K562 (cell line): ENCODE data around the gene CC2D1A. TPM values are rescaled to one million over a fixed set of nuclear protein-coding genes. Genes with fewer than 3 reads are reported as not detected.

Experiments
- CHD4 ChIP-seq: fragments of 200-600 bp; sonication (generic); IDR thresholded peaks from 3 replicates; pipeline ENCODE4 v1.6.1; 2012; ENCODE audit warnings: low read depth, mild to moderate bottlenecking, mixed read lengths, low read length, inconsistent platforms; ENCODE audit not compliant: insufficient read depth, insufficient replicate concordance, poor library complexity, severe bottlenecking
- EP400 ChIP-seq: fragments of 450-650 bp; IDR thresholded peaks from 2 replicates; pipeline ENCODE4 v1.6.1; 2017; ENCODE audit warnings: antibody characterized with exemption, mild to moderate bottlenecking, moderate library complexity
- GTF2E2 ChIP-seq: fragments of 200-800 bp; sonication (Bioruptor generic); IDR thresholded peaks from 2 replicates; pipeline ENCODE4 v1.6.1; 2016; ENCODE audit warnings: missing genetic modification characterization, missing compliant biosample characterization
- IRF2 ChIP-seq: sonication (generic); formaldehyde crosslinking; IDR thresholded peaks from 2 replicates; pipeline ENCODE4 v1.8.1; 2022; ENCODE audit warnings: mild to moderate bottlenecking, missing genetic modification reagents
- NCOR1 ChIP-seq: fragments of 450-650 bp; IDR thresholded peaks from 2 replicates; pipeline ENCODE4 v1.6.1; 2016; ENCODE audit warnings: mild to moderate bottlenecking, moderate library complexity
- POLR2G ChIP-seq: fragments of 200-400 bp; formaldehyde crosslinking; IDR thresholded peaks from 2 replicates; pipeline ENCODE4 v1.6.1; 2017; ENCODE audit warnings: low read depth, mild to moderate bottlenecking, antibody characterized with exemption, low read length, moderate library complexity
- PTRF ChIP-seq: fragments of 450-650 bp; IDR thresholded peaks from 2 replicates; pipeline ENCODE4 v1.6.1; 2016; ENCODE audit warnings: mild to moderate bottlenecking, missing genetic modification characterization, missing compliant biosample characterization
- RBM17 ChIP-seq: fragments of 200-400 bp; formaldehyde crosslinking; IDR thresholded peaks from 2 replicates; pipeline ENCODE4 v1.6.1; 2017; ENCODE audit warnings: low read depth, mild to moderate bottlenecking, low read length, borderline replicate concordance
- TEAD1 ChIP-seq, 2 experiments: fragments of 450-650 bp in 1 of 2; sonication (generic) in 1 of 2; formaldehyde crosslinking; IDR thresholded peaks; 2 replicates each; pipeline versions ENCODE4 v1.4.0 to v1.8.0; 2020 to 2022; ENCODE audit warnings: mild to moderate bottlenecking in 2 of 2, missing genetic modification reagents in 1 of 2
- TGIF2 ChIP-seq: sonication (generic); formaldehyde crosslinking; IDR thresholded peaks from 2 replicates; pipeline ENCODE4 v1.8.1; 2022; ENCODE audit warnings: mild to moderate bottlenecking, missing genetic modification reagents, moderate library complexity
- polyA plus RNA-seq, 8 experiments: library from polyadenylated mRNA; depleted of rRNA in 4 of 8; stranded (reverse) in 5 of 8; unstranded in 3 of 8; fragments of >200 nt; fragmentation: Nextera tagmentation in 2 of 8; fragmentation: Illumina TruSeq in 1 of 8; extraction: Ambion mirVana in 2 of 8; extraction: Trizol in 1 of 8; gene quantifications; 2 replicates each; pipeline versions ENCODE4 v1.2.1 to v1.2.3, GENCODE V29; 2011 to 2014; ENCODE audit warnings: inconsistent platforms in 1 of 8, missing spikeins in 1 of 8
- total RNA-seq, 7 experiments: library from RNA; depleted of rRNA in 6 of 7; stranded (reverse); fragments of >200 nt in 6 of 7; fragmentation: Illumina TruSeq in 2 of 7; extraction: Trizol in 2 of 7; gene quantifications; 2 replicates each; pipeline versions ENCODE4 v1.2.1 to v1.2.3, GENCODE V29; 2011 to 2021; ENCODE audit warnings: low replicate concordance in 1 of 7
- TF ChIP-seq, protein P1 (sequence below): fragments of 200-800 bp; sonication (Bioruptor generic); IDR thresholded peaks from 2 replicates; pipeline ENCODE4 v1.6.1; 2016; ENCODE audit warnings: missing genetic modification characterization, missing compliant biosample characterization
- TF ChIP-seq, protein P2 (sequence below): IDR thresholded peaks from 2 replicates; pipeline ENCODE4 v1.6.1; 2014; ENCODE audit warnings: antibody characterized with exemption
- TF ChIP-seq, protein P3 (sequence below): fragments of 250-450 bp; sonication (Bioruptor Pico); IDR thresholded peaks from 2 replicates; pipeline ENCODE4 v1.5.0; 2021
- TF ChIP-seq, protein P4 (sequence below): fragments of 250-450 bp; sonication (Bioruptor Pico); IDR thresholded peaks from 2 replicates; pipeline ENCODE4 v1.8.0; 2022; ENCODE audit warnings: inconsistent platforms
- TF ChIP-seq, protein P5 (sequence below): fragments of 250-450 bp; sonication (Bioruptor Pico); IDR thresholded peaks from 2 replicates; pipeline ENCODE4 v1.5.0; 2020; ENCODE audit warnings: mild to moderate bottlenecking, borderline replicate concordance

Gene CC2D1A
- total and polyA plus RNA-seq, 9 of the 15 experiments (the other 6 are each of a cell fraction or from before 2014, with no cell fraction given), result 0.32 to 31.0 (median 12.9) TPM

DNA sequence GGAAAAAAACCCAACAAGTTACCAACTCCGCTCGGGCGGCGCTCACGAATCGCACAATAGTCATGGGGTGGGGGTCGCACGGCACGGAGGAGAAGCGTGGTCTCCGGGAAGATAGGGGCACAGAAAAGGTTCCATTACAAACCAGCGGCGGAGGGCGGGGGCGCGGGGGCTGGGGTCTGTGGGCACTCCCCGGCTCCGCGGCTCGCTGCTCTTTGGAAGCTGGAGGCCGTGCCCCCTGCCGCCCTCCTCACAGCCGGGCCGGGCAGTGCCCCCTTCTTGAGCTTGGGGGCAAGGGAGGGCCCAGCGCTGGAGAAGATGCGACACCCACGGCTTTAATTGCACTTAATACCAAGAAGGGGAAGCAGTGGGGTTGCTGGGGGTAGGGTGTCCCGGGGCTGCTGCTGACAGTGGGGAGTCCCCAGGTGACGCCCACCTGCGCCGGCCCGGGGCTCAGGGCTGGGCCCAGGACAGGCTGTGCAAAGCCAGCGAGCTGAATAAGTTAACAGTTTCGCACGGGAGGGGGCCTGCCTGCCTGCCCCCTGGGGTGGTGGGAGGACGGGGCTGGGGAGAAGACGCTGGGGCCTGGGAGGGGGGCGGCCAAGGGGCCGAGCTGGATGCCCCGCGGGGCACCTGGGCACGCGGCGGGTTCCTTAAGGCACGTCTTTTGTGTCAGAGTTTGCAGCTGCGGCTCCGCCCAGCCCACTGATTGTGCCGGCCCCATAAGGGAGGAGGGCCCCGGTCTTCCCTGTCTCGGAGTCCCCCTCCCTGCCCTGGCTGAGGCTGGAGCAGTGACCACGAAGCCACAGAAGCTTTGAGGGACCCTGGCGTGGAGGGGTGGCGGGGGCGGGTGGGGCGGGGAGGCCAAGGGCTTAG lies 56.1 kb downstream of the CC2D1A start (continued):
- TF ChIP-seq, protein P1, sequence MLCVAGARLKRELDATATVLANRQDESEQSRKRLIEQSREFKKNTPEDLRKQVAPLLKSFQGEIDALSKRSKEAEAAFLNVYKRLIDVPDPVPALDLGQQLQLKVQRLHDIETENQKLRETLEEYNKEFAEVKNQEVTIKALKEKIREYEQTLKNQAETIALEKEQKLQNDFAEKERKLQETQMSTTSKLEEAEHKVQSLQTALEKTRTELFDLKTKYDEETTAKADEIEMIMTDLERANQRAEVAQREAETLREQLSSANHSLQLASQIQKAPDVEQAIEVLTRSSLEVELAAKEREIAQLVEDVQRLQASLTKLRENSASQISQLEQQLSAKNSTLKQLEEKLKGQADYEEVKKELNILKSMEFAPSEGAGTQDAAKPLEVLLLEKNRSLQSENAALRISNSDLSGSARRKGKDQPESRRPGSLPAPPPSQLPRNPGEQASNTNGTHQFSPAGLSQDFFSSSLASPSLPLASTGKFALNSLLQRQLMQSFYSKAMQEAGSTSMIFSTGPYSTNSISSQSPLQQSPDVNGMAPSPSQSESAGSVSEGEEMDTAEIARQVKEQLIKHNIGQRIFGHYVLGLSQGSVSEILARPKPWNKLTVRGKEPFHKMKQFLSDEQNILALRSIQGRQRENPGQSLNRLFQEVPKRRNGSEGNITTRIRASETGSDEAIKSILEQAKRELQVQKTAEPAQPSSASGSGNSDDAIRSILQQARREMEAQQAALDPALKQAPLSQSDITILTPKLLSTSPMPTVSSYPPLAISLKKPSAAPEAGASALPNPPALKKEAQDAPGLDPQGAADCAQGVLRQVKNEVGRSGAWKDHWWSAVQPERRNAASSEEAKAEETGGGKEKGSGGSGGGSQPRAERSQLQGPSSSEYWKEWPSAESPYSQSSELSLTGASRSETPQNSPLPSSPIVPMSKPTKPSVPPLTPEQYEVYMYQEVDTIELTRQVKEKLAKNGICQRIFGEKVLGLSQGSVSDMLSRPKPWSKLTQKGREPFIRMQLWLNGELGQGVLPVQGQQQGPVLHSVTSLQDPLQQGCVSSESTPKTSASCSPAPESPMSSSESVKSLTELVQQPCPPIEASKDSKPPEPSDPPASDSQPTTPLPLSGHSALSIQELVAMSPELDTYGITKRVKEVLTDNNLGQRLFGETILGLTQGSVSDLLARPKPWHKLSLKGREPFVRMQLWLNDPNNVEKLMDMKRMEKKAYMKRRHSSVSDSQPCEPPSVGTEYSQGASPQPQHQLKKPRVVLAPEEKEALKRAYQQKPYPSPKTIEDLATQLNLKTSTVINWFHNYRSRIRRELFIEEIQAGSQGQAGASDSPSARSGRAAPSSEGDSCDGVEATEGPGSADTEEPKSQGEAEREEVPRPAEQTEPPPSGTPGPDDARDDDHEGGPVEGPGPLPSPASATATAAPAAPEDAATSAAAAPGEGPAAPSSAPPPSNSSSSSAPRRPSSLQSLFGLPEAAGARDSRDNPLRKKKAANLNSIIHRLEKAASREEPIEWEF (CRISPR knock-in tag), result no peak
- TF ChIP-seq GTF2E2 (tag), result no peak
- peak; percentile 33; the same call in 1 of the 2 replicates for TF ChIP-seq POLR2G
- no peak for TF ChIP-seq NCOR1
- no peak for TF ChIP-seq TEAD1 (CRISPR knock-in tag; IDR thresholded peaks at IDR 0.05)
- TF ChIP-seq, protein P2, sequence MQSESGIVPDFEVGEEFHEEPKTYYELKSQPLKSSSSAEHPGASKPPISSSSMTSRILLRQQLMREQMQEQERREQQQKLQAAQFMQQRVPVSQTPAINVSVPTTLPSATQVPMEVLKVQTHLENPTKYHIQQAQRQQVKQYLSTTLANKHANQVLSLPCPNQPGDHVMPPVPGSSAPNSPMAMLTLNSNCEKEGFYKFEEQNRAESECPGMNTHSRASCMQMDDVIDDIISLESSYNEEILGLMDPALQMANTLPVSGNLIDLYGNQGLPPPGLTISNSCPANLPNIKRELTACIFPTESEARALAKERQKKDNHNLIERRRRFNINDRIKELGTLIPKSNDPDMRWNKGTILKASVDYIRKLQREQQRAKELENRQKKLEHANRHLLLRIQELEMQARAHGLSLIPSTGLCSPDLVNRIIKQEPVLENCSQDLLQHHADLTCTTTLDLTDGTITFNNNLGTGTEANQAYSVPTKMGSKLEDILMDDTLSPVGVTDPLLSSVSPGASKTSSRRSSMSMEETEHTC, result no peak
- no peak for TF ChIP-seq PTRF (tag)
- no peak for TF ChIP-seq RBM17
- no peak for TF ChIP-seq TGIF2
- TF ChIP-seq CHD4, result no peak
- TF ChIP-seq, protein P3, sequence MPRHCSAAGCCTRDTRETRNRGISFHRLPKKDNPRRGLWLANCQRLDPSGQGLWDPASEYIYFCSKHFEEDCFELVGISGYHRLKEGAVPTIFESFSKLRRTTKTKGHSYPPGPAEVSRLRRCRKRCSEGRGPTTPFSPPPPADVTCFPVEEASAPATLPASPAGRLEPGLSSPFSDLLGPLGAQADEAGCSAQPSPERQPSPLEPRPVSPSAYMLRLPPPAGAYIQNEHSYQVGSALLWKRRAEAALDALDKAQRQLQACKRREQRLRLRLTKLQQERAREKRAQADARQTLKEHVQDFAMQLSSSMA (CRISPR knock-in tag), result no peak
- TF ChIP-seq IRF2 (CRISPR knock-in tag), result no peak
- TF ChIP-seq, protein P4, sequence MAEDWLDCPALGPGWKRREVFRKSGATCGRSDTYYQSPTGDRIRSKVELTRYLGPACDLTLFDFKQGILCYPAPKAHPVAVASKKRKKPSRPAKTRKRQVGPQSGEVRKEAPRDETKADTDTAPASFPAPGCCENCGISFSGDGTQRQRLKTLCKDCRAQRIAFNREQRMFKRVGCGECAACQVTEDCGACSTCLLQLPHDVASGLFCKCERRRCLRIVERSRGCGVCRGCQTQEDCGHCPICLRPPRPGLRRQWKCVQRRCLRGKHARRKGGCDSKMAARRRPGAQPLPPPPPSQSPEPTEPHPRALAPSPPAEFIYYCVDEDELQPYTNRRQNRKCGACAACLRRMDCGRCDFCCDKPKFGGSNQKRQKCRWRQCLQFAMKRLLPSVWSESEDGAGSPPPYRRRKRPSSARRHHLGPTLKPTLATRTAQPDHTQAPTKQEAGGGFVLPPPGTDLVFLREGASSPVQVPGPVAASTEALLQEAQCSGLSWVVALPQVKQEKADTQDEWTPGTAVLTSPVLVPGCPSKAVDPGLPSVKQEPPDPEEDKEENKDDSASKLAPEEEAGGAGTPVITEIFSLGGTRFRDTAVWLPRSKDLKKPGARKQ (CRISPR knock-in tag), result no peak
- TF ChIP-seq EP400, result no peak
- TF ChIP-seq, protein P5, sequence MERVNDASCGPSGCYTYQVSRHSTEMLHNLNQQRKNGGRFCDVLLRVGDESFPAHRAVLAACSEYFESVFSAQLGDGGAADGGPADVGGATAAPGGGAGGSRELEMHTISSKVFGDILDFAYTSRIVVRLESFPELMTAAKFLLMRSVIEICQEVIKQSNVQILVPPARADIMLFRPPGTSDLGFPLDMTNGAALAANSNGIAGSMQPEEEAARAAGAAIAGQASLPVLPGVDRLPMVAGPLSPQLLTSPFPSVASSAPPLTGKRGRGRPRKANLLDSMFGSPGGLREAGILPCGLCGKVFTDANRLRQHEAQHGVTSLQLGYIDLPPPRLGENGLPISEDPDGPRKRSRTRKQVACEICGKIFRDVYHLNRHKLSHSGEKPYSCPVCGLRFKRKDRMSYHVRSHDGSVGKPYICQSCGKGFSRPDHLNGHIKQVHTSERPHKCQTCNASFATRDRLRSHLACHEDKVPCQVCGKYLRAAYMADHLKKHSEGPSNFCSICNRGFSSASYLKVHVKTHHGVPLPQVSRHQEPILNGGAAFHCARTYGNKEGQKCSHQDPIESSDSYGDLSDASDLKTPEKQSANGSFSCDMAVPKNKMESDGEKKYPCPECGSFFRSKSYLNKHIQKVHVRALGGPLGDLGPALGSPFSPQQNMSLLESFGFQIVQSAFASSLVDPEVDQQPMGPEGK, result no peak
